Stimulated activated effector memory CD8-positive, alpha-beta T cell treated with anti-CD3 and anti-CD28 coated beads, Interleukin-12 subunit alpha, Interleukin-12 subunit beta, amount 100 ng/mL, for 72 hours (primary cell): ENCODE results near the gene DLG2.

ENCODE experiments used
- ATAC-seq: fragments of 150-1000 bp; cut with Tn5 transposase; 2 replicates; pipeline ENCODE4 v1.10.0; 2021
- DNase-seq, 2 donors: peaks; one replicate each; pipeline ENCODE4 v3.0.0; 2021 to 2022; ENCODE audit warnings: low spot score in 2 of 2
- H3K27ac Mint-ChIP-seq: one replicate; pipeline ENCODE4 v1.8.0; 2022; ENCODE audit warnings: mild to moderate bottlenecking, mixed read lengths
- H3K36me3 Mint-ChIP-seq: one replicate; pipeline ENCODE4 v1.8.0; 2022; ENCODE audit warnings: mild to moderate bottlenecking, mixed read lengths
- H3K4me1 Mint-ChIP-seq: one replicate; pipeline ENCODE4 v1.8.0; 2022; ENCODE audit warnings: mixed read lengths
- H3K4me3 Mint-ChIP-seq: one replicate; pipeline ENCODE4 v1.8.0; 2022; ENCODE audit warnings: mild to moderate bottlenecking, mixed read lengths
- H3K9me3 Mint-ChIP-seq: one replicate; pipeline ENCODE4 v1.8.0; 2022; ENCODE audit warnings: mixed read lengths

DLG2 gene

DNA sequence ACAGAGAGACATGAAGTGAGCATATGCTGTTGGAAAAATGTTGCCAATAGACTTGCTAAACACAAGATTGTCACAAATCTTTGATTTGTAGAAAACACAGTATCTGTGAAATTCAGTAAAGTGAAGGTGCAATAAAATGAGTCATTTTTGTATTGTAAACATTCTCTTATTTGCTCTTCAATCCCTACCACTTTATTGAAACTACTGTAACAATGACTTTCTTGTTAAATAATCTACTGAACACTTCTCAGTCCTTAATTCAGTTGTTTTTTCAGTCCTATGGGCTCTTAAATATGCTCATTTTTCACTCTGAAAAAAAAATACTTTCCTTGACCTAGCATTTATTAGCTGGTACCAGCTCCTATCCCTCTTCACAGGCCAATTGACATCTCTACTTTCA, 531.9 kb downstream of the DLG2 start:
- Mint-ChIP-seq H3K36me3 (no peaks in the 10 kb centered on the region), H3K9me3 (peaks cover 27% of the 10 kb centered on the region), H3K4me3 (no peak overlapping the region), H3K4me1 (no peaks in the 10 kb centered on the region), H3K27ac (no peak overlapping the region)
- no peak for ATAC-seq
- no peak for DNase-seq

DNA sequence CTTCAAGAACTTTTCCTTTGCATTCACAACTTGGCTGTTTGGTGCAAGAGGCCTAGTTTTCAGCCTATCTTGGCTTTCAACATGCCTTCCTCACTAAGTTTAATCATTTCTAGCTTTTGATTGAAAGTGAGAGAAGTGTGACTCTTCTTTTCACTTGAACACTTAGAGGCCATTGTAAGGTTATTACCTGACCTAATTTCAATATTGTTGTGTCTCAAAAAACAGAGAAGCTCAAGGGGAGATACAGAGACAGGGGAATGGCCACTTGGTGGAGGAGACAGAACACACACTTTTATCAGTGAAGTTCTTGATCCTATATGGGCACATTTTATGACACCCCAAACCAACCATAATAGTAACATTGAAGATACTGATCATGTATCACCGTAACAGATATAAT, 532.3 kb downstream of the DLG2 start:
- H3K9me3 Mint-ChIP-seq = peaks cover 28% of the 10 kb centered on the region
- no peaks in the 10 kb centered on the region for H3K4me1 Mint-ChIP-seq
- no peaks in the 10 kb centered on the region for H3K36me3 Mint-ChIP-seq
- H3K27ac Mint-ChIP-seq = no peak overlapping the region
- ATAC-seq (no peak), DNase-seq (no peak)
- no peak overlapping the region for H3K4me3 Mint-ChIP-seq

DNA sequence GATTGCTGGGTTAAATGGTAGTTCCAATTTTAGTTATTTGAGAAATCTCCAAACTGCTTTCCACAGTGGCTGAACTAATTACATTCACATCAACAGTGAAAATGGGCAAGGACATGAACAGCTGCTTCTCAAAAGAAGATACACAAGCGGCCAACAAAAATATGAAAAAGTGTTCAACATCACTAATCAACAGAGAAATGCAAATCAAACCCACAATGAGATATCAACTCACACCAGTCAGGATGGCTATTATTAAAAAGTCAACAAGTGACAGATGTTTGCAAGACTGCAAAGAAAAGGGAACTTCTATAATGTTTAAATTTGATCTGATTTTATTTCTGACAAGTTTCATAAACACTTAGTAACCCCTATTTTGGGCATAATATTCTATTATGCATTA, 537.5 kb downstream of the DLG2 start:
- Mint-ChIP-seq H3K36me3 (no peaks in the 10 kb centered on the region), H3K9me3 (peaks cover 31% of the 10 kb centered on the region), H3K4me1 (no peaks in the 10 kb centered on the region), H3K27ac (no peak overlapping the region), H3K4me3 (no peak overlapping the region)
- no peak for ATAC-seq
- no peak for DNase-seq

DNA sequence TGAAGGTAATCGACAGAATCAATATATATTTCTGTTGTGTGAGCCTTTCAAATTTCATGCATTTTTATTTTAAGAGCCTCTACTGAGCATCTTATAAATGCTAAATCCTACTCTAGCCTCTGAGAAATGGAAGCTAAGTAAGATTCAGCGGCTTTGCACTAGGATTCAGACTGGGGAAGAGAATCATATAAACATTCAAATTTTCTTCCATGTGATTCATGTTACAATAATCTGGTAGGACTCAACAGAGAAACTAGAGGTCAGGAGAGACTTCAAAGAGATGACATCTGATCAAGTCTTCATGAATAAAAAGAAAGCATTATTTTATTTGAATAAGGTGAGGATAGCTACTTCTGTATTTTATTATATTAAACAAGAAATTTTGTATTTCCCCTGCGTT, 538.9 kb downstream of the DLG2 start:
- DNase-seq (no peak), ATAC-seq (no peak)
- H3K4me1 Mint-ChIP-seq = no peaks in the 10 kb centered on the region
- H3K36me3 Mint-ChIP-seq = no peaks in the 10 kb centered on the region
- no peak overlapping the region for H3K4me3 Mint-ChIP-seq
- H3K27ac Mint-ChIP-seq = no peak overlapping the region
- peaks cover 33% of the 10 kb centered on the region for H3K9me3 Mint-ChIP-seq

DNA sequence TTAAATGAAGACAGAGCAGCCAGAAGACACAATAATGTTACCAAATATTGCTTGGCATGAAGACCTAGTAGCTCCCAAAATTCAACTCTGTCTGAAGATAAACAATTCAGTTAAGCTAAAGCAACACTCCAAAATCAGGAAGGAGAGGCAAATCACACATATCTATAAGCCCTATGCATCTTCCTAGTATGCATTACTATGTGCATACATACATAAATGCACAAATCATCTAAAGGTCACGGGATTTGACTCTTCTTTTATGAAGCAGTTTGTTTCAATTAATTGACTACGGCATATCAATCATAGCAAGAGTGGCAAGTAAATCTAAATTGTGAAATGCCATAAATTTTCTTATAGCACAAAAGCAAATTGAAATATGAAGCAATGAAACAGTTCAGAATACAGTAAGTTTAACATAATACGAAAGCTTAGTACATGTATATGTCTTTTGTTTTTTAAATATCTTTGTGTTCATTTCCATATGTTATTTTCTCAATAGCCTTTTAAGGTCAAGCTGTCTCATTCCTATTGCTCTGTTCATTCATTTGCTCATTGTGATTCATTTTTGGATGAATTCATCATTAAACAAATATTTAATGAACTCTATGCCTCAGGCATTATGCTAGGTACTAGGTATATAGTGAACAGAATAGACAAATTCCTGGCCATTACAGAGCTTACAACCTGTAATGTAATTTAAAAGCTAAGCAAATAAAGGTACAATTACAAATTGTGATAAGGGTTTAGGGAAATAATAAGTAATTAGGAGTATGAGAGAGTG, 540.5 kb downstream of the DLG2 start:
- H3K4me3 Mint-ChIP-seq = no peak overlapping the region
- no peak for DNase-seq
- H3K9me3 Mint-ChIP-seq = peaks cover 30% of the 10 kb centered on the region
- H3K27ac Mint-ChIP-seq = no peak overlapping the region
- ATAC-seq = no peak
- H3K36me3 Mint-ChIP-seq = no peaks in the 10 kb centered on the region
- H3K4me1 Mint-ChIP-seq = no peaks in the 10 kb centered on the region

- no peak overlapping the region for H3K27ac Mint-ChIP-seq
- H3K9me3 Mint-ChIP-seq = peaks cover 27% of the 10 kb centered on the region
- DNase-seq (no peak), ATAC-seq (no peak)
- H3K36me3 Mint-ChIP-seq = no peaks in the 10 kb centered on the region
- H3K4me3 Mint-ChIP-seq = no peak overlapping the region
- no peaks in the 10 kb centered on the region for H3K4me1 Mint-ChIP-seq
Observed at GRCh38 chr11:85076535-85077330, 550.4 kb downstream of the DLG2 start.

DNA sequence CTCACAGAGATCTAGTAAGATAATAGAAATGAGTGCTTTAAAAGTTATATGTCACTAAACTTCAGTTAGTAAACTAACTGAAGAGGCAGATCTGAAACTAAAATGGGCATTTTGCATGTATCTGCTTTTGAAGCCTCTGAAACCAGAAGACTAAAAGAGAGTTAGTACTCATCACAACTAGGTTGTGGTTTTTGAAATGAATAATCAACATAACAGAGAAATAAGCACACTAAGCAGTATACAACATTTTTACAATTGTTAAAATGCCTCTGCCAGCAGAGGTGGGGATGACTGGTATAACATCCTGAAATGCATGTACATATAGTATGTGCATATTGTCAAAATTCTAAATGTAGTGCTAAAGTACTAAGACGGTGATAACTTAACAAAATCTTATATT, 564.5 kb downstream of the DLG2 start:
- ATAC-seq (no peak), DNase-seq (no peak)
- H3K9me3 Mint-ChIP-seq = peaks cover 10% of the 10 kb centered on the region
- no peak overlapping the region for H3K4me3 Mint-ChIP-seq
- no peaks in the 10 kb centered on the region for H3K4me1 Mint-ChIP-seq
- H3K27ac Mint-ChIP-seq = no peak overlapping the region
- no peaks in the 10 kb centered on the region for H3K36me3 Mint-ChIP-seq

- ATAC-seq (no peak), DNase-seq (no peak)
- Mint-ChIP-seq H3K4me1 (no peaks in the 10 kb centered on the region), H3K9me3 (peaks cover 20% of the 10 kb centered on the region), H3K4me3 (no peak overlapping the region), H3K27ac (no peak overlapping the region), H3K36me3 (no peaks in the 10 kb centered on the region)
Observed at GRCh38 chr11:85052636-85053035, 574.5 kb downstream of the DLG2 start.

DNA sequence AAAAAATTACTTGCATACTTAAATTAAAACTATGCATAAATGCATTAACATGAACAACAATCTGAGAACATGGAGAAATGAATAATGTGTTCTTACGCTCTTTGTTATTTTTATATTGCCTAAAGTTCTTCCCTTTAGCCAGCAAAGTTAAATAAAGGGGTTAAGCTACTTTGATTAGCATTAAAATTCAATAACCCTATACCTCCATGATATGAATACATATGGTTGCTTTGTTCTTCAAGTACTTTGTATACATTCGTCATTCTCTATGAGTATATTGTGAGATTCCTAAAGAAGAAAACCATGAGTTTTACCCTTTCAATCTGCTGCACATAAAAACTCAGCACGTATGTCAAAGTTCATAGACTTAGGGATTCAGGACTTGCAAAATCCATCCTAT, 578.3 kb downstream of the DLG2 start:
- Mint-ChIP-seq H3K9me3 (peaks cover 12% of the 10 kb centered on the region), H3K4me3 (no peak overlapping the region), H3K4me1 (no peaks in the 10 kb centered on the region), H3K36me3 (no peaks in the 10 kb centered on the region), H3K27ac (no peak overlapping the region)
- DNase-seq = no peak
- ATAC-seq = no peak

DNA sequence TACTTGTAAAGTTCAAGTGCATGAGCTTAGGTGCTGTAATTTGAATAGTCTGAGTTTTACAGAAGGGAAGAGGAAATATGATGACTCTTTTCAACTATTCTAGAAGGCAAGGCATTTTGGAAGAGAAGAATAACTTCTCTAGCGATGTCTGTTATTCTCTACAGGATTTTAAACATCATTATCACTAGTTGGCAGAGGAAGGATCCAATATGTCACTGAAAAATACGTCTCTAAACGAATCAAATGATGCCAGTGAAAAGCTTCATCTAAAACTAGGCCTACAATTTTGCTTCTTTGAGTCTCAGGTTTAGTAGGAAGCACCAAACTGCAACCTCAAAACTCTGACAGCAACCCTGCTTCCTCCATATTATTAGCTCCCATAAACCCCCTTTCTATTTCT, 581.4 kb downstream of the DLG2 start:
- Mint-ChIP-seq H3K27ac (no peak overlapping the region), H3K9me3 (peaks cover 12% of the 10 kb centered on the region), H3K4me3 (no peak overlapping the region), H3K36me3 (no peaks in the 10 kb centered on the region), H3K4me1 (no peaks in the 10 kb centered on the region)
- no peak for DNase-seq
- no peak for ATAC-seq

- Mint-ChIP-seq H3K9me3 (peaks cover 12% of the 10 kb centered on the region), H3K4me1 (no peaks in the 10 kb centered on the region), H3K36me3 (no peaks in the 10 kb centered on the region), H3K27ac (no peak overlapping the region), H3K4me3 (no peak overlapping the region)
- ATAC-seq = no peak
- no peak for DNase-seq
Observed at GRCh38 chr11:85044911-85045310, 582.2 kb downstream of the DLG2 start.

DNA sequence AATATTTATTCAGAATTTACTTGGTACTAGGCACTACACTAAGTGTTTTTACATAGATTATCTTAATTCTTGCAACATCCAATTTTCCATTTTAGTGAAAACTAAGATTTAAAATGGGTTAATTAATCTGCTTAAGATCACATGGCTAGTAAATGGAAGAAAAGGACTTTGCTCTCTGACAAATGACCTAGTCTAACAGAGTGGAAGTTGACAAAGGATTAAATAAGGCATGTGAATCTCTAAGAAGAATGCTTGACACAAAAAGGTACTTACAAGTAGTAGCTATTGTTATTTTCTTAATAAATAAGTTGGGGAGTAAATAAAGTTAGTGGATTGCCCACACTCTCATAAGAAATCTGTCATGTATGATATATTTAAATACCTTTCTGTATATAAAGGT, 584.8 kb downstream of the DLG2 start:
- no peaks in the 10 kb centered on the region for H3K4me1 Mint-ChIP-seq
- H3K36me3 Mint-ChIP-seq = no peaks in the 10 kb centered on the region
- ATAC-seq (no peak), DNase-seq (no peak)
- H3K9me3 Mint-ChIP-seq = peaks cover 16% of the 10 kb centered on the region
- H3K27ac Mint-ChIP-seq = no peak overlapping the region
- no peak overlapping the region for H3K4me3 Mint-ChIP-seq

DNA sequence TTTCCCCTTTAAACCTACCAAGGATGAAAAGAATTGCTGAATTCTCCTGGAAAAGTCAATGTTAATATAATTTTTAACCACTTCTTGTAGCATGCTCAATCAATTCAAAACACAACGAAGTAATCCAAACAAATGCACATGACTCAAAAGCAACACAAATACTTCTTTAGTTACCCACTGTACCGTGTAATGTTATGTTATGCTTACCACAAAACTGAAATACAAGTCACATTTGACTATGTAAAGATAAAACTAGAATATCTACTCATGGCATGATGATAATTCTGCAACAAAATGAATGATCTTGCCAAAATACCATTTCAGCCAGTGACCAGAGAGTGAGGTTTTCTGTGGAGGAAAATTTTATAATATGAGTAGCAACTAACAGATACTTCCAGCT, 587.0 kb downstream of the DLG2 start:
- Mint-ChIP-seq H3K4me1 (no peaks in the 10 kb centered on the region), H3K4me3 (no peak overlapping the region), H3K9me3 (peaks cover 21% of the 10 kb centered on the region), H3K36me3 (no peaks in the 10 kb centered on the region), H3K27ac (no peak overlapping the region)
- no peak for DNase-seq
- no peak for ATAC-seq

GRCh38 chr11:85029964-85030363, 597.2 kb downstream of the DLG2 start:
- ATAC-seq = no peak
- H3K9me3 Mint-ChIP-seq = peaks cover 9% of the 10 kb centered on the region
- H3K4me1 Mint-ChIP-seq = no peaks in the 10 kb centered on the region
- no peak overlapping the region for H3K27ac Mint-ChIP-seq
- H3K4me3 Mint-ChIP-seq = no peak overlapping the region
- no peaks in the 10 kb centered on the region for H3K36me3 Mint-ChIP-seq
- DNase-seq = no peak

GRCh38 chr11:85028329-85029101, 598.6 kb downstream of the DLG2 start:
- Mint-ChIP-seq H3K4me3 (no peak overlapping the region), H3K9me3 (peaks cover 10% of the 10 kb centered on the region), H3K4me1 (no peaks in the 10 kb centered on the region), H3K36me3 (no peaks in the 10 kb centered on the region), H3K27ac (no peak overlapping the region)
- no peak for DNase-seq
- ATAC-seq = no peak
